ENCODE results near the gene ZBTB12. TPM values are rescaled to one million over a fixed set of nuclear protein-coding genes. Genes with fewer than 3 reads are reported as not detected.

ZBTB12 gene
- total and polyA plus RNA-seq, 10 of the 15 experiments (the other 5 are each of a cell fraction or from before 2014, with no cell fraction given): 0.81 to 4.5 (median 1.7) TPM; not detected in 4

- Histone ChIP-seq H3K4me2 (ENCODE audit: control insufficient read depth, insufficient read depth) (no peak overlapping the region), H3K27me3 (replicated peaks in 1 of 2; ENCODE audit: control insufficient read depth in 2 of 2, insufficient read depth in 2 of 2, low read length in 1 of 2) (peaks cover 0 to 2% of the 10 kb centered on the region in 2 experiments; a peak in 1 of 4 replicates), H3K4me3 (no peak overlapping the region), H2AFZ (ENCODE audit: control insufficient read depth, low read depth, low read length) (no peak overlapping the region), H3K79me2 (ENCODE audit: control insufficient read depth, insufficient read depth, low read length) (no peaks in the 10 kb centered on the region), H4K20me1 (ENCODE audit: control insufficient read depth, insufficient read depth) (no peaks in the 10 kb centered on the region), H3K36me3 (ENCODE audit: control insufficient read depth in 2 of 2, insufficient read depth in 2 of 2, low read length in 1 of 2) (no peaks in the 10 kb centered on the region), H3K9ac (ENCODE audit: control insufficient read depth, insufficient read depth, low read length) (no peak overlapping the region), H3K27ac (ENCODE audit: control insufficient read depth, insufficient read depth) (no peak overlapping the region), H3K4me1 (ENCODE audit: control insufficient read depth, insufficient read depth, low read length) (no peaks in the 10 kb centered on the region), H3K9me3 (replicated peaks; ENCODE audit: control insufficient read depth, insufficient read depth, low read length) (no peaks in the 10 kb centered on the region)
- POLR2A ChIA-PET: no interaction called here
- ATAC-seq (no peak), FAIRE-seq (no peak), DNase-seq (ENCODE audit: low read depth, low spot score) (no peak)
- SMC1A ChIA-PET (ENCODE audit: uncharacterized antibody, unreplicated experiment): interaction anchor here (0.7 to 1.1 kb wide), 2 partner anchors 10 to 114 kb away, joined by 3 to 5 read pairs; no protein-coding TSS in a partner anchor
- in situ Hi-C loops (cut with MboI): no loop called here
- TF ChIP-seq ZNF217 (IDR thresholded peaks at IDR 0.05) (no peak), YY1 (IDR thresholded peaks at IDR 0.05; ENCODE audit: low read depth, low read length) (no peak)
- no TSS peak for BruUV-seq (replicated peaks)
- WGBS (ENCODE audit: insufficient coverage, insufficient replicate concordance, low lambda C conversion rate, missing lambda C conversion rate): 60% methylated on average over 3 of the region's 3 CpGs
- RAD21 ChIA-PET (ENCODE audit: unreplicated experiment): no interaction called here
- intact Hi-C loops (cut with micrococcal nuclease; ENCODE audit: unreplicated experiment): no loop called here
- CTCF ChIA-PET: interaction anchor here (0.7 to 1.0 kb wide), 2 partner anchors 9 to 23 kb away, joined by 3 read pairs; no protein-coding TSS in a partner anchor
These were observed 33.1 kb upstream of the ZBTB12 start for GRCh38 chr6:31935021-31935420.

DNA sequence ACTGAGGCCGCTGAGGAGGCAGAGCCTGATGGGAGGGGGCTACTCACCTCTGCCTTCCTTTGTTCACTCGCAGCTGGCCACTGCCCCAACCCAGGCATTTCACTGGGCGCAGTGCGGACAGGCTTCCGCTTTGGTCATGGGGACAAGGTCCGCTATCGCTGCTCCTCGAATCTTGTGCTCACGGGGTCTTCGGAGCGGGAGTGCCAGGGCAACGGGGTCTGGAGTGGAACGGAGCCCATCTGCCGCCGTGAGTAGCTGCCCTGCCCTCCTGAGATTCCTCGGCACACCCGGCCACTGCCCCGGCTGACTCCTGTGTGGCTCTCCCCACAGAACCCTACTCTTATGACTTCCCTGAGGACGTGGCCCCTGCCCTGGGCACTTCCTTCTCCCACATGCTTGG is 31.7 kb upstream of the ZBTB12 start:
- Histone ChIP-seq H3K79me2 (ENCODE audit: control insufficient read depth, insufficient read depth, low read length) (no peaks in the 10 kb centered on the region), H2AFZ (ENCODE audit: control insufficient read depth, low read depth, low read length) (no peak overlapping the region), H4K20me1 (ENCODE audit: control insufficient read depth, insufficient read depth) (no peaks in the 10 kb centered on the region), H3K4me1 (ENCODE audit: control insufficient read depth, insufficient read depth, low read length) (no peaks in the 10 kb centered on the region), H3K27me3 (replicated peaks in 1 of 2; ENCODE audit: control insufficient read depth in 2 of 2, insufficient read depth in 2 of 2, low read length in 1 of 2) (peaks cover 0 to 2% of the 10 kb centered on the region in 2 experiments; a peak in 1 of 4 replicates), H3K9ac (ENCODE audit: control insufficient read depth, insufficient read depth, low read length) (no peak overlapping the region), H3K4me2 (ENCODE audit: control insufficient read depth, insufficient read depth) (no peak overlapping the region), H3K36me3 (ENCODE audit: control insufficient read depth in 2 of 2, insufficient read depth in 2 of 2, low read length in 1 of 2) (no peaks in the 10 kb centered on the region), H3K9me3 (replicated peaks; ENCODE audit: control insufficient read depth, insufficient read depth, low read length) (no peaks in the 10 kb centered on the region), H3K27ac (ENCODE audit: control insufficient read depth, insufficient read depth) (no peak overlapping the region), H3K4me3 (no peak overlapping the region)
- FAIRE-seq: no peak
- ChIA-PET RAD21 (ENCODE audit: unreplicated experiment) (no interaction called here), POLR2A (no interaction called here), CTCF (no interaction called here), SMC1A (ENCODE audit: uncharacterized antibody, unreplicated experiment) (no interaction called here)
- intact Hi-C loops (cut with micrococcal nuclease; ENCODE audit: unreplicated experiment) (no loop called here), in situ Hi-C loops (cut with MboI) (no loop called here)
- DNase-seq (ENCODE audit: low read depth, low spot score): no peak
- WGBS (ENCODE audit: insufficient coverage, insufficient replicate concordance, low lambda C conversion rate, missing lambda C conversion rate): 62% methylated on average over 16 of the region's 19 CpGs
- ATAC-seq: no peak
- no TSS peak for BruUV-seq (replicated peaks)
- no peak for TF ChIP-seq SMARCA5 (IDR thresholded peaks at IDR 0.05)
- TF ChIP-seq KLF5 (IDR thresholded peaks at IDR 0.05; ENCODE audit: partially characterized antibody): no peak
- TF ChIP-seq POLR2AphosphoS5 (IDR thresholded peaks at IDR 0.05; ENCODE audit: low read length): no peak
- no peak for TF ChIP-seq NR2F1 (conservative IDR thresholded peaks at IDR 0.05)
- no peak for TF ChIP-seq MEF2B (IDR thresholded peaks at IDR 0.05; ENCODE audit: partially characterized antibody, poor library complexity, severe bottlenecking)
- TF ChIP-seq NFYA (IDR thresholded peaks at IDR 0.05; ENCODE audit: borderline replicate concordance, low read depth, low read length): no peak
- TF ChIP-seq NBN (IDR thresholded peaks at IDR 0.05): no peak
- no peak for TF ChIP-seq IRF5 (IDR thresholded peaks at IDR 0.05; ENCODE audit: borderline replicate concordance)
- no peak for TF ChIP-seq STAT3 (IDR thresholded peaks at IDR 0.05; ENCODE audit: low read depth, low read length)
- no peak for TF ChIP-seq ZSCAN29 (IDR thresholded peaks at IDR 0.05)
- TF ChIP-seq, protein P1, sequence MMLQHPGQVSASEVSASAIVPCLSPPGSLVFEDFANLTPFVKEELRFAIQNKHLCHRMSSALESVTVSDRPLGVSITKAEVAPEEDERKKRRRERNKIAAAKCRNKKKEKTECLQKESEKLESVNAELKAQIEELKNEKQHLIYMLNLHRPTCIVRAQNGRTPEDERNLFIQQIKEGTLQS (IDR thresholded peaks at IDR 0.05; ENCODE audit: borderline replicate concordance, extremely low read depth, low read depth, low read length): no peak
- TF ChIP-seq, protein P2, sequence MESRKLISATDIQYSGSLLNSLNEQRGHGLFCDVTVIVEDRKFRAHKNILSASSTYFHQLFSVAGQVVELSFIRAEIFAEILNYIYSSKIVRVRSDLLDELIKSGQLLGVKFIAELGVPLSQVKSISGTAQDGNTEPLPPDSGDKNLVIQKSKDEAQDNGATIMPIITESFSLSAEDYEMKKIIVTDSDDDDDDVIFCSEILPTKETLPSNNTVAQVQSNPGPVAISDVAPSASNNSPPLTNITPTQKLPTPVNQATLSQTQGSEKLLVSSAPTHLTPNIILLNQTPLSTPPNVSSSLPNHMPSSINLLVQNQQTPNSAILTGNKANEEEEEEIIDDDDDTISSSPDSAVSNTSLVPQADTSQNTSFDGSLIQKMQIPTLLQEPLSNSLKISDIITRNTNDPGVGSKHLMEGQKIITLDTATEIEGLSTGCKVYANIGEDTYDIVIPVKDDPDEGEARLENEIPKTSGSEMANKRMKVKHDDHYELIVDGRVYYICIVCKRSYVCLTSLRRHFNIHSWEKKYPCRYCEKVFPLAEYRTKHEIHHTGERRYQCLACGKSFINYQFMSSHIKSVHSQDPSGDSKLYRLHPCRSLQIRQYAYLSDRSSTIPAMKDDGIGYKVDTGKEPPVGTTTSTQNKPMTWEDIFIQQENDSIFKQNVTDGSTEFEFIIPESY (IDR thresholded peaks at IDR 0.05): no peak
- no peak for TF ChIP-seq KDM1A (IDR thresholded peaks at IDR 0.05; ENCODE audit: borderline replicate concordance)
- no peak for TF ChIP-seq MYC (IDR thresholded peaks at IDR 0.05; ENCODE audit: insufficient read depth, insufficient read length, insufficient replicate concordance, low read length, severe bottlenecking)
- TF ChIP-seq BMI1 (IDR thresholded peaks at IDR 0.05; ENCODE audit: borderline replicate concordance): no peak

Data from GM12878 (cell line).